ENCODE data around the gene OTOS.

Gene OTOS

DNA sequence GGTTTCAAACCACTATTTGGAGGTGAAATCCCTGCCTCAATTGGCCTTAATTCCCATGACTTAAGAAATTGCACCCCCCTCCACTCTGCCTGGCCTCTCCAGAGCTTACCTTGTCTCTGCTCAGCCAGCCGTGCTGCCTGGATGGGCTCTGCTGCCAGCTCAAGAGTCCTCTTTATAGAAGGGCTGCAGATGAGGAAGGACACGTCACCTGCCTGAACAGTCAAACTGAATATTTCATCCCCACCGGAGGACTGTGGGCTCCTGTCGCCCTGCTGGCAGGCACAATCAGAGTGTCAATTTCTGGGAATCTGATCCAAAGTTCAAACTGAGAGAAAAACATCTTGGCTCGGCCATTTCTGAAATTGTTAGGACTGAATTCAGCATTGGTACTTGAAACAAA, at the start of gene OTOS:
TSS of gene OTOS (minus strand) at position 148 of the 400 bp plus-strand sequence. CDS start 332 bp downstream, outside the sequence.
- no peak for DNase-seq (ENCODE audit: low read depth in 3 of 3)

DNA sequence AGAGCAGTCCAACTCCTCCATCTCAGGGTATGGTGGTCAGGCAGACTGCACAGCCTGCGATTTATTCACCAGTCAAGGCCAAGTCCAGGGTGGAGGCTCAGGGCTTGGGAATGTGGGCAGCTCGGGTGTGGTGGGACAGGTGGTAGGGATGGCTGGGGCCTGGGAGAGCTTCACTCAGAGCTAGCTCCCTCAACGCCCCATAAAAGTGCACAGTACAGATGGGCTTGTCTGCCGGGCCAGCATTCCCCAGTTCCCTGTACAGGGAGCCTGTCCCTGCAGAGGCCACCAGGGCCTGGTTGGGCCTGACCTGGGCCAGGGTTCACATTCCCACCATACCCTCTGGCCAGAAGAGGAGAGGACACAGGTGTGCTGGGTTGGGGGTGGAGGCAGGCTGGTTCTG, 49.2 kb upstream of the OTOS start:
- no peak for DNase-seq (ENCODE audit: low read depth in 3 of 3)

GRCh38 chr2:240187989-240188590, 47.6 kb upstream of the OTOS start:
- DNase-seq (ENCODE audit: low read depth in 3 of 3): no peak

GRCh38 chr2:240186191-240186725, 45.8 kb upstream of the OTOS start:
- no peak for DNase-seq (ENCODE audit: low read depth in 3 of 3)

- no peak for DNase-seq (ENCODE audit: low read depth in 3 of 3)
Observed at GRCh38 chr2:240184656-240185055, 44.2 kb upstream of the OTOS start.

DNA sequence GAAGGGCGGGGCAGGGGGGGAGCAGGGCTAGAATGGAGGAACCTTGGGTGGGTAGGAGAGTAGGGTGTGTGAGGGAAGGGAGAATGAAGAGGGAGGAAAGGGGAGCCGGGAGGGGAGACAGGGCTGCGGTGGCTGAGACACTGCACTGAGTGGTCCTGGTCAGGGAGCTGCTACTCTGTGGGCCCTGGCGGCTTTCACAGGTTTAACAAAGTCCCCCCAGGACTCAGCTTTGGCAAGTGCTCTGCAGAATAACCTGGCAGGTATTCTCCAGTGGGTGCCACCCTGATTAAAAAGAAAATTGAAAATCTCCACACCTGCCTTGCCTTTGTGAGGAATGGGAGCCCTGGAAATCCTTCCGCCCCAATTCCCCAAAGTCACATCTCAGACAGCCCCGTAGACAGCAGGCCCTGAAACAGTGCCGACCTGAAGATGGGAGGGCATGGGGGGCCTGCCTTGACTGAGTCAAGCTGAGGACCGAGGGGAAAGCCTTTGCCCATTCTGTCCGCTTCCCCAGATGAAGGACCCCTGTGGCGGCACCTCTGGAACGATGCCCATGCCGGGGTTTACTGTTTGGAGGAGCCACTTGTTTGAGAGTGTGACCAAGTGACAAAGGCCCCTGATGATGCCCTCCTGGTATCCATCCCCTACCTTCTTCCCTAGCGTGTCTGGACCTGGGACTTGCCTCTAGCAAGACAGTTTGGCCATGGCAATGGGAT, 43.6 kb upstream of the OTOS start:
- no peak for DNase-seq (ENCODE audit: low read depth in 3 of 3)

DNA sequence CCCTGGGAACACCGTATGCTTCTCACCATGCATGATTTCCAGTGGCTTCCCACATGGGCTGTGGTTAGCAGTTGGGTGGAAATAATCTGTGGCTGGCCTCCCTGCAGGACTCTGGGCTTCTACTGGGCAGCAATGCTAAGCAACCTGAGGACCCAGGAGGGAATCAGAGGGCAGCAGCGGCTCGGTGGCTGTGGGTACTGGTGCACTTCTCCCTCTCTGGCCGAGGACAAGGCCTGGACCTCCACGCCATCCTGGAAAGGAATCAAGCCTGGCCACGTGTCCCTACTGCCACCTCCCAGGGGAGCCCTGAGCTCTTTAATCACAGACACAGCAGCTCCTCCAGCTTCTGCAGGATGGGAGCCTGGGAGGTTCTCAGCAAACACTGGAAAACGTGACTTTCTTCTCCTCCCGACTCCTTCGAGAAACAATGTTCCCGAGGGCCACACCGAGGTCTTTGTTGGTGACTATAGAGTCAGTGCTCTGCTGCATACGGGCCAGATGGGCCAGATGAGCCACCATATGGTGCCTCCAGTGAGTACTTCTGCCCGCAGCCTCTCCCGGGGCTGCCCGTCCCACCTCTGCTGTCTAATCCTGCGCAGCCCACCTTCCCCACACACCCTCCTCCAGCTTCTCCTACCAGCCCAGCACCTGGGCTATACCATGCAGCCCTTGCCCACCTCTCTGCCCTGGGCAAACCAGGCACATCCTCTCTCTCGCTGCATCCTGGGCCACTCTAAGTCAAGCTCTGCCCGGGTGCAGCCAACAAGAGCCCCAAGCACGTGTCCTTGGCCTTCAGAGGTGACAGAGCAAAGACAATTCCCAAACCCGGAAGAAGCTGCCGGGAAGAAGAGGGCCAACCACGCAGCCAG, 42.8 kb upstream of the OTOS start:
- no peak for DNase-seq (ENCODE audit: low read depth in 3 of 3)

- DNase-seq (ENCODE audit: low read depth in 3 of 3): no peak
Observed at GRCh38 chr2:240182476-240182875, 42.0 kb upstream of the OTOS start.

DNA sequence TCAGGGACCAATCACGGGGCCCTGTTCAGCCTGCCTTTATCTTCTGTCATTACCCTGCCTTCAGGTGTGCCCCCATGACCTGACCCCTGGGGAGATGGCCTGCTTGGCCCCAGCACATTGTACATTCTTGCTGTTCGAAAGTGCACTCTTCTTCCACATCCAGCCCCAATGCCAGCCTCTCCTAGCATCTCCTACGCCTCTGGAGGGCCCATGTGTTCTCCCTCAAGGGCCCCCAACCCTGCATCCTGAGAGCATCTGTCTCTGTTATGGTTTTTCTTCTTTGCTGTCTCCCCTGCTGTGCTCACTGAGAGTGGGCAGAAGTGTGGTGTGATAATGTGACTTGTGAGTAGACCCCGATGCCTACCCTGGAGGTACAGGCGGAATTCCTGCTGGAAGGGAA, 41.5 kb upstream of the OTOS start:
- no peak for DNase-seq (ENCODE audit: low read depth in 3 of 3)

- no peak for DNase-seq (ENCODE audit: low read depth in 3 of 3)
Observed at GRCh38 chr2:240179941-240180666, 39.6 kb upstream of the OTOS start.

- DNase-seq (ENCODE audit: low read depth in 3 of 3): no peak
Observed at GRCh38 chr2:240179186-240179815, 38.8 kb upstream of the OTOS start.

- DNase-seq (ENCODE audit: low read depth in 3 of 3): no peak
Observed at GRCh38 chr2:240178564-240178963, 38.1 kb upstream of the OTOS start.

DNA sequence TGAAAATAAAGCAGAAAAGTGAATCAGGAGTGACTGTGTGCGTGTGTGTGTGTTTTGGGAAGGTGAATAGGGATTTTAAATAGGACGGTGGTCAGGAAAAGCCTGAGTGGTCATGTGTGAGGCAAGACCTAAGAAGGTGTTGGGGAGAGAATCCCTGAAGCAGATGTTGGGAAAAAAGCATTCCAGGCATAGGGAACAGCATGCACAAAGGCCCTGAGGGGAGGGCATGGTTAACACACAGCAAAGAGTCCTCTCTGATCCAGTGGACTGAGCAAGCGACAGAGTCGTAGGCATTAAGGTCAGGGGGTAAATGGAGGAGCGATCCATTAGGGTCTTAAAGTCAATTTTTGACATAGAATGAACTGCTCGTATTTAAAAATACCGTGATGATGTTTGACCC, 34.0 kb upstream of the OTOS start:
- DNase-seq (ENCODE audit: low read depth in 3 of 3): no peak

DNA sequence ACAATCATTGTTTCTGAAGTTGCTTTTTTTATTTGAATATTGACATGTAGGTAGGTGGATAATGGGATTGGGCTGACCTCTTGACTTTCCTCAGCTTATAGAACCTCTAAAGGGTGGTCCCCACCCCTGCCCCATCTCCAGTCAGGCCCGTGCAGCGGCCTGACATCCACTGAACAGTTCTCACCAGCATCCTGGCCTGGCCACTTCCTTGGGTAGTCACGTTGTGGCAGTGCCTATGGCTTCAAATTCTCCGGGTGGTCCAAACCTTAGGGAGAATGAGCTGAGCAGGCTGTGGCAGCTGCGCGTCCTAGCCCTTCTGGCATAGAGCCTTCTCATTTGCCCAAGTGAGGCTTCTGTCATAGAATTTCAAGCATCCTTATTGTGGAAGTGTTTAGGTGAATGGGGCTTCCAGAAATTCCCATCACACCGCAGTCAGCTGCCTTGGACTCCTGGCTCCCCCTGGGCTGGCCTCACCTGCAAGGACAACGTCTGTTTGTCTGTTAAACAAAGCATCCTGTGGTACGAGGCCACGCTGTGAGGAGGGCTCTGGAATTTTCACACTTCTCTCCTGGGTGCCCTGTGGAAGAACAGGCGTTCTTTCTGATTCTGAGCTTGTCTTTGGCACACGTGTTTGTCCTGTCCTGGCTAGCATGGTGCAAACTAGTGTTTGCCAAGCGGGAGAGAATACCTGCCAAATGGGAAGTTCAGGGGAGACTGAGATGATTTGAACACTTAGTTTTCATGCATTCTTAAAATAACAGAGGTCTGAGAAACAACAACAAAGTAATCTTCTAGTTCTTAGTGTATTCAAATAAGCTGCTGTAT, 31.8 kb upstream of the OTOS start:
- no peak for DNase-seq (ENCODE audit: low read depth in 3 of 3)

DNA sequence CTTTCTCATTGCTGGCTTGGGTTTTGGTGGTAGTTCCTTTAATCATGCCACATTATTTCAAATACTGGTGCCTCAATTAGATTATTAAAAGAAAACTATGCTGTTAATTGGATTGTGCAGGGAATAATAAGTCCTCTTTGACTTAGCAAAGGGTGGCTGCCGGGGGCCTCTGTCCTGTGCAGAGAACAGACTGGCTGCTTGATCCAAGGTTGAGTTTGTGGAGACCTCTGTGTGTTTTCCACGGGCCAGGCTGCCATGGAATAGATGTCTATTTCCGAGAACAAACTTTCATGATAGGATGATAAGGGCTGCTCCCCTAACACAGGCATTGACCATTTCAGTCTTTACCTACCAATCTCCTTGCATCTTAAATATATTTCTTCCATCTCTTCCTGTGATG, 30.4 kb upstream of the OTOS start:
- no peak for DNase-seq (ENCODE audit: low read depth in 3 of 3)

DNA sequence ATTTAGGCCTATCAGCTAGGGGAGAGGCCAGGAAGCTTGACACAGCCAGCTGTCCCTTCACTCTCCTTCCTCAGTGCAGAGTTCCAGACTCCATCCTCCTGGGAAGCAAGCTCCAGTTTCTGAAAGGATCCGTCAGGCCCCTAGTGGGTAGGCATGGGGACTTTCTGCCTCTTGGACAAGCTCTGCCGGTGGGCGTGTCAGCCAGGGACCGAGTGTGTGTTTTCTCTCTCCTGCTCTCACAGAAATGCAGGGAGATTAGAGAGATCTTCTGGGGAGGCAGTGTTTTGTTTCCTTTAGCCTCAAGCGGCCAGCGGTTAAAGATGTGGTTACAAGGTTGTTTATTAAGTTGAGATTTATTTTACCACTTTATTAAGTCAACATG, 29.9 kb upstream of the OTOS start:
- no peak for DNase-seq (ENCODE audit: low read depth in 3 of 3)

- DNase-seq (ENCODE audit: low read depth in 3 of 3): no peak
Observed at GRCh38 chr2:240169486-240170353, 29.3 kb upstream of the OTOS start.

- DNase-seq (ENCODE audit: low read depth in 3 of 3): no peak
Observed at GRCh38 chr2:240168546-240169361, 28.3 kb upstream of the OTOS start.

DNA sequence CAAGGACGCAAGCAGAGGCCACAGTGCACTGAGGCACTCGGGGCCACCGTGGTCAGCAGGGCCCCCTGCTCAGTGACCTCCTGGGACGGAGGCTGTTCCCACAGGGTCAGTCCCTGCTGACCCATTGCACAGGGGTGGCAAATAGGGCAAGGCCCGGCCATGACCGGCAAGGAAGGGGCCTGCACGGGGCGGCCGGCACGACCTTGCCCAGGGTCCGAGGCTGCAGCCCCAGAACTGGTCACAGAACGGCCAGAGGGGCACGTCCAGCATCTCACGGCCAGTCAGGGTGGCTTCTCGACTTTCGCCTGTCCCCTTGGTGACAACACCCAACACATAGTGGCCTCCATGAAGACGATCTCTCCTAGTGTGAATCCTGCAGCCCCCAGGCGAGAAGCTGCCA, 27.6 kb upstream of the OTOS start:
- no peak for DNase-seq (ENCODE audit: low read depth in 3 of 3)

Measured in stimulated activated CD4-positive, alpha-beta T cell treated with anti-CD3 and anti-CD28 coated beads, TNF-alpha, amount 100 ng/mL, for 4 hours (primary cell).